ENCODE results near the gene TXNL4A. TPM values are rescaled to one million over a fixed set of nuclear protein-coding genes. Genes with fewer than 3 reads are reported as not detected.

The TXNL4A gene
- total RNA-seq, 1 donor from 2014 or later: 96.5 TPM

GRCh38 chr18:79942211-79942610 is 46.2 kb downstream of the TXNL4A start:
- DNase-seq (ENCODE audit: low spot score): peak; percentile 51
- intact Hi-C loops (cut with DNase I): loop anchor here (10.0 kb wide), 1 partner anchor 557 kb away; no protein-coding TSS in a partner anchor

- intact Hi-C loops (cut with DNase I): loop anchor here (10.0 kb wide), 1 partner anchor 557 kb away; no protein-coding TSS in a partner anchor
- DNase-seq (ENCODE audit: low spot score): peak; percentile 62
These were observed 46.8 kb downstream of the TXNL4A start for GRCh38 chr18:79941473-79942119.

DNA sequence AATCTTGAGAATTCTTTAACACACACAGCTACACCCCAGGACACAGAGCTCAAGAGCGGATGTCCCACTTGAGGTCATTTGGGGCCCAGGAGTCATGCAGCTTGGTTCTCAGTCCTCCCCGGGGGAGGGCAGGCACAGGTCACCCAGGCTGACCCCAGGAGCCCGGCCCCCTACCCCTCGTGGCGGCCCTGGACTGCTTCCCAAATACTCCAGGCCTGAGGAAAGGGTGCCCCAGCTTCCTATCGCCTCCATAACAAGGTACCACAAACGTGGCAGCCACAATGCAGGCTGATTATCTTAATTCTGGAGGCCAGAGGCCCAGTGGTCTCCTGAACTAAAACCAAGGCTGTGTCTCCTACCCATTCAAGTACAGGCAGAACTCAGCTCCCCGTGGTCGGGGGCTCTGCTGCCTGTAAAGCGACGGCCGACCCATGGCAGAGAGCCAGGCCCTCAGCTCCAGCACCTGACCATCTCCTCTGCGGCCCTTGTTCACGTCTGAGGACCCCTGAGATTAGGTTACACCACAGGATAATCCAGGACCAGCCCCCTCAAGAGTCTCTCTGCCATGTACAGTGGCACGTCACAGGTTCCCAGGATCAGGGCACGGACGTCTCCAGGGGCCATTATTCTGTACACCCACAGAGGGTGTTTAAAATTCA is 47.4 kb downstream of the TXNL4A start:
- DNase-seq (ENCODE audit: low spot score): peak; percentile 46
- intact Hi-C loops (cut with DNase I): loop anchor here (10.0 kb wide), 1 partner anchor 556 kb away; no protein-coding TSS in a partner anchor

DNA sequence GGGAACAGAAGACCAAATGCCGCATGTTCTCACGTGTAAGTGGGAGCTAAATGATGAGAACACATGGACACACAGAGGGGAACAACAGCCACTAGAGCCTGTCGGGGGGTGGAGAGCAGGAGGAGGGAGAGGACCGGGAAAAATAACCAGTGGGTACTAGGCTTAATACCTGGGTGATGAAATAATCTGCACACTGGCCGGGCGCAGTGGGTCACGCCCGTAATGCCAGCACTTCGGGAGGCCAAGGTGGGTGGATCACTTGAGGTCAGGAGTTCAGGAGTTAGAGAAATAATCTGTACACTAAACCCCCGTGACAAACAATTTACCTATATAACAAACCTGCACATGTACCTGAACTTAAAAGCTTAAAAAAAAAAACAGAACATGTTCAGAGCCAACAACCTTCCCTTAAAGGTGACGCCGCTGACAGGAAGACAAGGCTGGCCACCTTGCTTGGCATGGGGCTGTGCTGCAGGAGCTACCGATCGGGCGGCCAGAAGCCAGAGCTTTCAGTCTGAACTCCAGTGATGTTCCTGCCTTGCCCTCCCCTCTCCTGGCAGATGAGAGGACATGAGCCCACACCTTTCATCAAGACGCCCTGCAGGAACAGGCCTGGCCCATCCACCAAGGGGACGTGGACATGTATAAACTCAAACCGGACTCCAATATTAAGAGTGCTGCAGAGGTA is 48.1 kb downstream of the TXNL4A start:
- intact Hi-C loops (cut with DNase I): loop anchor here (10.0 kb wide), 1 partner anchor 555 kb away; no protein-coding TSS in a partner anchor
- peak; percentile 69 for DNase-seq (ENCODE audit: low spot score)

DNA sequence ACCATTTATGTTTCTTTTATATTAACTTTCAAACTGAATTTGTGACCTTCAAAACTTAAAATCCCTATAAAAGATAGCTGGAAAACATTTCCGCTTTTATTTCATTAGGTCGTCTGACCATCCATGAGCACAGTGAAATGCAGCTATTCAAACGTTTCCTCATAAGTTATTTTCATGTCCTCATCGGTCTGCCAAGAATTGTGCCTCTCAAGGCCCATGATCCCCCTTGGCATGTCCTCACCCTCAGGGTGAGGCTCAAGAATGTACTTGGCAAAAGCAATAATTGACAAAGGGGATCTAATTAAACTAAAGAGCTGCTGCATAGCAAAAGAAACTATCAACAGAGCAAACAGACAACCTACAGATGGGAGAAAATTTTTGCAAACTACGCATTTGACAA is 49.3 kb downstream of the TXNL4A start:
- no peak for DNase-seq (ENCODE audit: low spot score)
- intact Hi-C loops (cut with DNase I): no loop called here

DNA sequence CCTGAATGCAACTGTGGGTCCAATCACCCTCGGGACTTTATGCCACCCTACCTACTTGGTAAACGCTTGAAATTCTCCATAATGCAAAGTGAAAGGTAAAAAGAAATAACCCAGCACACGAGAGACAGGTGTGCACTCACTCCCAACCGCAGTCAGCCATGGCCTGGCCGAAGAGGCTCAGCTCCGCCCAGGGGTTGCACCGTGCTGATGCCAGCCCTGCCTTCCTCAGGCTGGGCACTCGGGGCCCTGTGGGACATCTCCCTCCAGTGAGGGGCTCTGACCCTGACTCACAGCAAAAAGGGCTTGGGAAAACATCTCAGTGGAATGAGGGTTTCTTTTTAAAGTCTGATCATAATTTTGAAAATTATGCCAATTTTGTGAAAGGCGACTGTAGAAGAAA is 50.2 kb downstream of the TXNL4A start:
- no peak for DNase-seq (ENCODE audit: low spot score)
- intact Hi-C loops (cut with DNase I): no loop called here

- DNase-seq (ENCODE audit: low spot score): peak; percentile 43
- intact Hi-C loops (cut with DNase I): no loop called here
These were observed 51.1 kb downstream of the TXNL4A start for GRCh38 chr18:79937103-79937860.

DNA sequence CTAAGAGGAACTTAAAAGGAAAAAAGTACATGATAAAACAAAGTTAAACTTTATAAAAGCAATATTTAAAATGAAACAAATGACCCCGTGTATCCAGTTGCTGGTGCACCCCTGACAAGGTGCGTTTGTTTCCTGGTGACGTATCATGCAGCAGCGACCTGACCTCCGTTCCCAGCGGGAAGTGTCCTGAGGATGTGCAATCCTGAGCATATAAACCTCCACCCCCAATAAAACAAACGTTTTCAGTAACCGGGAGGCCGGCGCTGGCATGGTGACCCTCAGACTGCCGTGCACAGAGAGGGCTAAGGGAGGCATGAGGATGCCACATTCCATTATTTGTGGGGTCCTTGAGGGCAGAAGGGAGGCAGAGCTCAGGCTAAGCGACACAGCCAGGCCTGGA is 51.7 kb downstream of the TXNL4A start:
- intact Hi-C loops (cut with DNase I): no loop called here
- no peak for DNase-seq (ENCODE audit: low spot score)

GRCh38 chr18:79935925-79936324 is 52.4 kb downstream of the TXNL4A start:
- intact Hi-C loops (cut with DNase I): no loop called here
- DNase-seq (ENCODE audit: low spot score): peak; percentile 35

- no peak for DNase-seq (ENCODE audit: low spot score)
- intact Hi-C loops (cut with DNase I): no loop called here
These were observed 52.9 kb downstream of the TXNL4A start for GRCh38 chr18:79935499-79935898.

GRCh38 chr18:79935098-79935480 is 53.3 kb downstream of the TXNL4A start:
- DNase-seq (ENCODE audit: low spot score): peak; percentile 72

GRCh38 chr18:79934311-79935097 is 53.9 kb downstream of the TXNL4A start:
- intact Hi-C loops (cut with DNase I): no loop called here
- peak; percentile 72 for DNase-seq (ENCODE audit: low spot score)

More at GRCh38 chr18:79935098-79935480, 53.3 kb downstream of the TXNL4A start:
- intact Hi-C loops (cut with DNase I): no loop called here

DNA sequence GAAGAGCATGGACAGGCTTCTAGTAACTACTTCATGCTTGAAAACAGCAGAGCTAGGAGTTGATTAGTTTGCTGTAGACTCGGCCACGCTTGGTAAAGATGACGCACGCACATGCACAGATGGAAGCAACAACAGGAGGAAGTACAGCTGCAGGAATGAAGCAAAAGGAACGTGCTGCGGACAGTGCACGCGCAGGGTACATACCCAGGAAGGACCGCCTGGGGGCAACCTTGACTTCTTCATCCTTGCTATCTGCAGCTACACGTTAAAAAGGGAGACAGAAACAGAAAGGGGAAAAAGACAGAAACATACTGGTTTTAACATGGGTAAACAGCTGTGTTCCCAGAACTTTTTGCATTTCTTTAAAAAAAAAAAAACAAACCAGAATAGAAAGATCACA is 54.6 kb downstream of the TXNL4A start:
- intact Hi-C loops (cut with DNase I): no loop called here
- DNase-seq (ENCODE audit: low spot score): peak; percentile 56

GRCh38 chr18:79932907-79933306 is 55.5 kb downstream of the TXNL4A start:
- no peak for DNase-seq (ENCODE audit: low spot score)
- intact Hi-C loops (cut with DNase I): no loop called here

GRCh38 chr18:79931475-79931874 is 56.9 kb downstream of the TXNL4A start:
- intact Hi-C loops (cut with DNase I): no loop called here
- DNase-seq (ENCODE audit: low spot score): peak; percentile 55

DNA sequence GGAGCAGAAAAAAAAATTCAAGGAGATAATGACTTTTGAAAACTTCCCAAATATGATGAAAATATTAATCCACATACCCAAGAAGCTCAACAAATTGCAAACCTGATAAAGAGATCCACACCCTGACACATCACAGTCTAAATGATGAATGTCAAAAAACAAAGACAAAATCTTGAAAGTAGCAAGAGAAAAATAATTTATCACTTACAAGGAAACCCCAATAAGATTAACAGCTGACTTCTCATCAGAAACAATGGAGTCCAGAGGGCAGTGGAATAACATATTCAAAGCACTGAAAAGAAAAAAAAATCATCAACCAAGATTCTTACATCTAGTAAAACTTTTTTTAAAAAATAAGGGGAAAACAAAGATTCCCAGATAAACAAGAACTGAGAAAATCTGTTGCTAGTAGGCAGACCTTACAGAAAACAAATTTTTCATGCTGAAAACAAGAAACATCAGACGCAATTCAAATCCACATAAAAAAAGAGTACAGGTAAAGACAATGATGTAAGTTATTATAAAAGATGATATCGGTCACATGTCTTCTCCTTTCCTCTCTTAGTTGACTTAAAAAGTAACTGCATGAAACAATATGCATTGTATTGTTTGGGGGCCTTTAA is 58.2 kb downstream of the TXNL4A start:
- intact Hi-C loops (cut with DNase I): no loop called here
- DNase-seq (ENCODE audit: low spot score): no peak

DNA sequence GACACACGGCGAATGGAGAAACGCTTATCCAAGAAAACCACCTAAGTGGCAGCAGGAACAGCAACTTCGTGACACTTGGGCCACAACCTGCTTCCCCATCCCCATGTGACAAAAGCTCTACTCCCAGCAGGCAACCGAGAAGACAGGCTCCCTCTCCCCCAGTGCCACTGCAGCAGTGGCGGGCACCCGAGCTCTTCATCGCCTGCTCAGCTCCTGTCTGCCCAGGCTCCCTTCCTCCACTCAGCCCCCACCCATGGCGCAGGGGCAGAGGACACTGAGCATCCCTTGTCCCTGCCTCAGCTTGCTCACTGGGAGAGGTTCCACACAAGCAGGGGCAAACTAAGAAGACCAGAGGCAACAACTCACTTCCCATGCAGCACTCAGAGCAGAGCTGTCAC is 59.8 kb downstream of the TXNL4A start:
- peak; percentile 38 for DNase-seq (ENCODE audit: low spot score)
- intact Hi-C loops (cut with DNase I): no loop called here

Data from cardiac septum (tissue), 1 donor.